NCI-H524 (cell line): ENCODE measurements around the gene GOLM1.
"Not testable (repeated sequence)": the region's sequence is repeated elsewhere in the genome, so short reads cannot be mapped to it uniquely, and the experiment has no call there.

ENCODE experiments used
- DNase-seq, 2 experiments: peaks; one replicate each; lab custom pipeline; 2025; lab: John Stamatoyannopoulos, UW

GOLM1 gene

GRCh38 chr9:86082870-86083269, 16.5 kb downstream of the GOLM1 start:
- no peak for DNase-seq

GRCh38 chr9:86079865-86080469, 19.4 kb downstream of the GOLM1 start:
- no peak for DNase-seq

DNA sequence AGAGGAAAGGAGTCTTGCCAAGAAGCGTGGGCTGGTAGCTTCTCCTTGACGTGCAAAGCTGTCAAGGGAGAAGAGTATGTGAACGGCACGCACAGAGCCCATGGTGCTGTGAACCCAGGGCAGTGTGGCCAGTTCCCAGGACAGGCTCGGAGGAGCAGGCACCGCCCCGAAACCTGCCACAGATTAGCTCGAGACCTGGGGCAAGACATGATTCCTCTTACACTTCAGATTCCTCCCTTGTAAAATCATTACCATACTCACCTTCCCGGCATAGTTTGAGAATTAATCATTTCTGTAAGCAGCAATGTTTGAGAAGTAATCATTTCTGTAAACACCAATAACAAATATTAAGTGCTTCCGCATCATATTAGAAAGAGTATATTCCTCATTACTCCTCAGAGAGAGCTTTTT, 19.9 kb downstream of the GOLM1 start:
- no peak for DNase-seq

GRCh38 chr9:86078731-86079130, 20.6 kb downstream of the GOLM1 start:
- DNase-seq, result no peak

DNA sequence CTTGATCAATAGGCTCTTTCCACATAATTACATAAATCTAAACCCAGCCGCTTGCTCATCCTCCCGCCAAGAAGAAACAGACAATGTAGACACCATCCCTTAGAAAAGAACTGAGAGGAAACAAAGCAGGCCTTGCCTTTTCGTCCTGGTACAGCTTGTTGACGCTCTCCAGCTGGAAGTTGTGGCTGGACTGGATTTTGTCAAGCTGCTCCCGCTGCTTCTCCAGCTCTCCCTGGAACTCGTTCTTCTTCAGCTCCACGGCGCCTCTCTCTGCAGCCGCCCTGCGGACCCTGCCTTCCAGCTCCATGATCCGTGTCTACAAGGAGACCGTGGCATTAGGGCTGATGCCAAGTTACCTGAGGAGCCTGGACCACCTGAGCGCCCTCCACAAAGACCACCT, 22.1 kb downstream of the GOLM1 start:
- DNase-seq, result no peak

- DNase-seq, result no peak
These were observed 23.9 kb downstream of the GOLM1 start for GRCh38 chr9:86075132-86076109.

- no peak for DNase-seq
These were observed 25.5 kb downstream of the GOLM1 start for GRCh38 chr9:86073839-86074238.

GRCh38 chr9:86072394-86072877, 26.9 kb downstream of the GOLM1 start:
- no peak for DNase-seq

GRCh38 chr9:86069206-86069869, 30.0 kb downstream of the GOLM1 start:
- peak in 1 of 2 experiments; percentile 30 for DNase-seq

DNA sequence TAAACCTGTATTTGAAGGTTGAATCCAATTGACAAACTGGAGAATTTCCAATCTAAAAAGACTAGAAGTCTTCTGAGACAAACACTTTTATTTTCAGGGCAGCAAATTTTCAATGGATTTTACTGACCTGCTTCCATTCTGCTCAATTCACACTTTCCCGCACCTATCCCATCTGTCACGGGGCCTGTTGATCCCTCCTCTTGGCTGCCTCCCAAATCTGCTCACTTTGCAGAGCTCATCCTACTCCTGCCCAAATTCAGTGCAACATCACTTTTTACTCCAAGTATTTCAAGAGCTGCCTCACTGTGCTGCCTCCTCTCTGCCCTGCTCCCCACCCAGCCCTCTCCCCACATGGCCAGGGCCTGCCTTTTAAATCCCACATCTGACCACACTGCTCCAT, 35.1 kb downstream of the GOLM1 start:
- DNase-seq, result peak; percentile 41 to 75

DNA sequence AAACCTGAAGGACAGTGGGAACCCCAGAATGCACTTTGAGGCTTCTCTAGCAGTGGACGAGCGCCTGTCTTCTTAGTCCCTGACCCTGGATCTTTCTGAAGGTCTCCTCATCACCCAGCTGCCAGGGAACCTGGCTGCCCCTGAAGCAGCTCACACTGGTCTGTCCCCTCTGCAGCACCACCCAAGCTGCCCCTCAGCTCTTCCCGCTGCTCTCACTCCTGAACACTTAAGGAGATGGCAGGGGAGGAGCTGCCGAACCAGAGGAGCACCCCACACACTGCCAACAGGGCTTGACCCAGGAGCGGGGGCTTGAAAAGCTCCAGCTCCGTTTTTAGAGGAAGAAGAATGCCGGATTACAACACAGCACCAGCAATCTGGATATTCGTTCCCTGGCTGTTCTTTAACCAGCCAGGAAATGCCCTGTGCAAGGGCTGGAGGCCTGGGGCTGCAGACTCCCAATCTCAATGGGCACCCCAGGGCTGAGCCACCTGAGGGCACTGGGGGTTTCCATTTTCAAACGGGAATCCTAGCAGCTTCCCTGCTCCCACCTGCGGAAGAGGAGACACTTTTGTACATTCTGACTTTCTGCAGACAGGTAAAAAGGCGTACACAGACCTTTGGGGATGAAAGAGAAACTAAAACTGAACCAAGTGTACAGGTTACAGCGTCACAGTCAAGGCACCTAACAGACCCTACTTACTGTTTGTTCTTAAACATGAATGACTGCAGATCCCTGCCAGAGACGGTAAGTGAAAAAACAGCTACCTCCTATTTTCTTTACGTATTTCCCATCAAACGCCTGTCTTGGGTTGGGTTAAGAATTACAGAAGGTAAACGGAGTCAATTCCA, 36.3 kb downstream of the GOLM1 start:
- DNase-seq, result no peak

- no peak for DNase-seq
These were observed 37.2 kb downstream of the GOLM1 start for GRCh38 chr9:86061972-86062739.

DNA sequence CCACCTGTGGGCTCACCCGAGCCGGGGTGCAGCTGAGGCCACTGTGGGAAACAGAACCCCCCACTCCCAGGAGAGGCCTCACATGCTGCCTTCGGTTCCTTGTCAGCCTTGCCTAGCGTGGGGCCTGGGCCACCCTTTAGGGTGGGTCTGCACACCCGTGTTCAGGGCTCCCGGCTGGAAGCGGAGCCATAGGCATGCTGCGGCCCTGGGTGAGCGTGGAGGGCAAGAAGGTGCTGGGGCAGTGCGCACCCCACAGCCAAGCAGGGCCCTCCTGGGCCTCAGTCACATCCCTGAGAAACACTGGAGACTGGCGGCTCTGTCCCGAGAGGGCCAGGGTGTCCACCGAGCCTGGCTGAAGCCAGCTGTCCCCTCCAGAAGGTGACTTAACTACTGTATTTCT, 41.9 kb downstream of the GOLM1 start:
- no peak for DNase-seq

- DNase-seq, result no peak
These were observed 44.7 kb downstream of the GOLM1 start for GRCh38 chr9:86054695-86055094.

GRCh38 chr9:86052556-86053468, 46.5 kb downstream of the GOLM1 start:
- no peak for DNase-seq

DNA sequence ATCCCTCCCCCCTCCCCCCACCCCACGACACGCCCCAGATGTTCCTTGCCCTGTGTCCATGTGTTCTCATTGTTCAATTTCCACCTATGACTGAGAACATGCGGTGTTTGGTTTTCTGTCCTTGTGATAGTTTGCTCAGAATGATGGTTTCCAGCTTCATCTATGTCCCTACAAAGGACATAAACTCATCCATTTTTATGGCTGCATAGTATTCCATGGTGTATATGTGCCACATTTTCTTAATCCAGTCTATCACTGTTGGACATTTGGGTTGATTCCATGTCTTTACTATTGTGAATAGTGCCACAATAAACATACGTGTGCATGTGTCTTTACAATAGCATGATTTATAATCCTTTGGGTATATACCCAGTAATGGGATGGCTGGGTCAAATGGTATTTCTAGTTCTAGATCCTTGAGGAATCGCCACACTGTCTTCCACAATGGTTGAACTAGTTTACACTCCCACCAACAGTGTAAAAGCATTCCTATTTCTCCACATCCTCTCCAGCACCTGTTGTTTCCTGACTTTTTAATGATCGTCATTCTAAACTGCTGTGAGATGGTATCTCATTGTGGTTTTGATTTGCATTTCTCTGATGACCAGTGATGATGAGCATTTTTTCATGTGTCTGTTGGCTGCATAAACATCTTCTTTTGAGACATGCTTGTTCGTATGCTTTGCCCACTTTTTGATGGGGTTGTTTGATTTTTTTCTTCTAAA, 51.2 kb downstream of the GOLM1 start:
- not testable (repeated sequence) for DNase-seq

DNA sequence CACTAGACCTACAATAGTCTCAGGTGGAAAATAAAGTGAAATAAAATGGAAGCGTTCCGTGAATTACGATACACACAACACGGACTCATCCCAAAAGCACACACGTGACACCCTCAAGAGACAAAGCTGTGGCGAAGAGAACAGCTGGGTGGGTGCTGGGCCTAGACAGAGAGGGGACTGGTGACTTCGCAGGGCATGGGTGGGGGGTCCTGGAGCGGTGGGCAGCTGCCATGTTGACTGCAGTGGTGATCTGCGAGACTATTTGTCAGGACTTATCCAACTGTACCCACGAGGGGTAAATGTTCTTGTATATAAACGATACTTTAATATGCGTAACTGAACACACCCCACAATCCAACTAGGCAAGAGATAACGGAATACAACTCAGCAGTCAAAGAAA, 52.0 kb downstream of the GOLM1 start:
- no peak for DNase-seq

DNA sequence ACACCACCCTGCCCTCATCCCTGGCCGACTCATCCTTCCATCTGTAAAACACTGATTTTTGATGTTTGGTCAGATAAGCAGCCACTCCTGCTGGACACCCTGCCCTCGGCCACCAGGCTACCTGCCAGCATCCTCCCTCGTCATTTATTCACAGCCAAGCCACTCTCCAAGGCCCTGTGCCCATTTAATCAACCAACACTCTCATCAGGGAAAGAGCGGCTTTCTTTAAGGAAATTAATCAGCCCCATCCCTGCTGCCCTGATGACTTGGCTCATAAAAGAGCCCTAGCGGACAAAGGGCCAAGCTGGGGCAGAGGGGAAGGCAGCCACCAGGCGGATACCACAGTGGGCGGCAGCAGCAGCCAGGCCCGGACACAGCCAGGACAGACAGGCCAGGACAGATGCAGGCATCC, 52.4 kb downstream of the GOLM1 start:
- DNase-seq, result no peak

GRCh38 chr9:86046071-86046636, 53.2 kb downstream of the GOLM1 start:
- no peak for DNase-seq
